SU-DHL-6 (cell line): Measurements from ENCODE around the gene TATDN3.

Source experiments
- CTCF ChIP-seq: fragments of 200-600 bp; sonication (generic); IDR thresholded peaks from one replicate; pipeline ENCODE4 v1.5.1; 2017; ENCODE audit warnings: antibody characterized with exemption, mild to moderate bottlenecking, low read length, moderate library complexity; ENCODE audit not compliant: insufficient read depth, poor library complexity, severe bottlenecking
- EZH2phosphoT487 ChIP-seq: fragments of 200-600 bp; sonication (generic), shearing (Covaris generic); conservative IDR thresholded peaks from 2 replicates; pipeline ENCODE4 v1.6.1; 2018; ENCODE audit warnings: mild to moderate bottlenecking, antibody characterized with exemption, low read length, moderate library complexity, mixed read lengths

- TF ChIP-seq CTCF = no peak
- TF ChIP-seq EZH2phosphoT487 = no peak
Observed at GRCh38 chr1:212762839-212763238, 28.9 kb upstream of the TATDN3 start.
